Endothelial cell of umbilical vein (primary cell): ENCODE measurements around the gene MGME1. TPM values are rescaled to one million over a fixed set of nuclear protein-coding genes. Genes with fewer than 3 reads are reported as not detected.

ENCODE experiments used
- BruUV-seq: library from RNA; stranded (reverse); fragments of 400-500 nt; replicated peaks from 2 replicates; lab custom pipeline; 2021; lab: Mats Ljungman, UMichigan
- CTCF ChIA-PET: fragments of 300-600, 350-600 bp; sonication (Branson Sonifier 250); formaldehyde crosslinking; loops from one replicate; lab custom pipeline; 2021; ENCODE audit warnings: antibody characterized with exemption, inconsistent platforms; lab: Charles Lee
- POLR2A ChIA-PET: fragments of 300-600, 350-600 bp; sonication (Branson Sonifier 250); formaldehyde crosslinking; loops from one replicate; lab custom pipeline; 2021; ENCODE audit warnings: antibody characterized with exemption, inconsistent platforms; lab: Charles Lee
- DNase-seq: peaks from one replicate; pipeline ENCODE4 v3.0.0-alpha.2; 2011; ENCODE audit warnings: low read depth, low spot score
- FAIRE-seq: peaks from 2 replicates; lab custom pipeline; 2011; peaks lifted over from hg19 to GRCh38; lab: Jason Lieb, UNC
- H2AFZ ChIP-seq: 2 replicates; pipeline ENCODE4 v1.6.0; 2012; ENCODE audit warnings: low read depth, low read length, control low read depth, inconsistent platforms
- H3K27ac ChIP-seq: 2 replicates; pipeline ENCODE4 v1.5.1; 2011; ENCODE audit warnings: low read depth, mild to moderate bottlenecking, control low read depth, low read length, moderate library complexity; ENCODE audit not compliant: insufficient read depth
- H3K27me3 ChIP-seq, 2 experiments: 2 replicates each; pipeline versions ENCODE4 v1.6.0 to v1.6.1; 2011; ENCODE audit warnings: low read length in 2 of 2, mixed read lengths in 1 of 2; ENCODE audit not compliant: control insufficient read depth in 2 of 2, insufficient read depth in 2 of 2
- H3K36me3 ChIP-seq, 2 experiments: 2 replicates in 1 of 2; 3 replicates in 1 of 2; pipeline ENCODE4 v1.5.1; 2011; ENCODE audit warnings: low read length in 2 of 2, mild to moderate bottlenecking in 1 of 2, moderate library complexity in 1 of 2; ENCODE audit not compliant: control insufficient read depth in 2 of 2, insufficient read depth in 2 of 2; ENCODE audit errors: extremely low read depth in 1 of 2
- H3K4me1 ChIP-seq: 3 replicates; pipeline ENCODE4 v1.5.1; 2011; ENCODE audit warnings: mild to moderate bottlenecking, low read length; ENCODE audit not compliant: control insufficient read depth, insufficient read depth; ENCODE audit errors: extremely low read depth
- H3K4me2 ChIP-seq: 2 replicates; pipeline ENCODE4 v1.6.1; 2011; ENCODE audit warnings: low read length, control low read depth, mixed read lengths; ENCODE audit not compliant: insufficient read depth
- H3K4me3 ChIP-seq, 3 experiments: fragments of 200-600 bp in 1 of 3; sonication (generic), shearing (Covaris generic) in 1 of 3; replicated peaks in 1 of 3; 2 replicates each; pipeline ENCODE4 v1.5.1; 2011 to 2016; ENCODE audit warnings: control low read depth in 3 of 3, low read length in 3 of 3, mild to moderate bottlenecking in 2 of 3, inconsistent platforms in 1 of 3, low read depth in 1 of 3, moderate library complexity in 1 of 3; ENCODE audit not compliant: insufficient read depth in 1 of 3
- H3K79me2 ChIP-seq: 2 replicates; pipeline ENCODE4 v1.6.0; 2012; ENCODE audit warnings: low read length, inconsistent platforms; ENCODE audit not compliant: control insufficient read depth, insufficient read depth
- H3K9ac ChIP-seq: replicated peaks from 2 replicates; pipeline ENCODE3; 2011; ENCODE audit warnings: low read length, control low read depth; ENCODE audit not compliant: insufficient read depth; ENCODE audit errors: extremely low read depth
- H3K9me1 ChIP-seq: replicated peaks from 3 replicates; pipeline ENCODE4 v1.6.0; 2011; ENCODE audit warnings: mild to moderate bottlenecking, low read length; ENCODE audit not compliant: control insufficient read depth, insufficient read depth; ENCODE audit errors: extremely low read depth
- H3K9me3 ChIP-seq: replicated peaks from 2 replicates; pipeline ENCODE4 v1.5.1; 2012; ENCODE audit warnings: low read length, inconsistent platforms; ENCODE audit not compliant: control insufficient read depth, insufficient read depth
- H4K20me1 ChIP-seq: replicated peaks from 2 replicates; pipeline ENCODE3; 2011; ENCODE audit warnings: mild to moderate bottlenecking, low read length; ENCODE audit not compliant: control insufficient read depth, insufficient read depth; ENCODE audit errors: extremely low read depth
- CTCF ChIP-seq, 2 donors: IDR thresholded peaks; 1 replicate in 1 of 2; 2 replicates in 1 of 2; pipeline ENCODE4 v1.5.1; 2011; ENCODE audit warnings: low read length in 2 of 2, mild to moderate bottlenecking in 2 of 2, moderate library complexity in 2 of 2, control low read depth in 1 of 2, inconsistent platforms in 1 of 2, low read depth in 1 of 2; ENCODE audit not compliant: insufficient read depth in 1 of 2; ENCODE audit errors: extremely low read depth in 1 of 2
- EZH2 ChIP-seq: IDR thresholded peaks from 2 replicates; pipeline ENCODE4 v1.6.1; 2012; ENCODE audit warnings: borderline replicate concordance, low read depth, mild to moderate bottlenecking, moderate library complexity, low read length, inconsistent platforms; ENCODE audit not compliant: severe bottlenecking
- FOS ChIP-seq: IDR thresholded peaks from 2 replicates; pipeline ENCODE4 v1.6.1; 2011; ENCODE audit warnings: mild to moderate bottlenecking, low read length, moderate library complexity, borderline replicate concordance; ENCODE audit not compliant: insufficient read depth
- GATA2 ChIP-seq: IDR thresholded peaks from 2 replicates; pipeline ENCODE4 v1.7.0; 2011; ENCODE audit warnings: low read depth, mild to moderate bottlenecking, moderate library complexity, mixed read lengths, low read length; ENCODE audit not compliant: insufficient read length, insufficient read depth
- JUN ChIP-seq: IDR thresholded peaks from 2 replicates; pipeline ENCODE4 v1.6.1; 2011; ENCODE audit warnings: borderline replicate concordance, low read depth; ENCODE audit not compliant: insufficient read length, insufficient read depth
- MAX ChIP-seq: IDR thresholded peaks from 2 replicates; pipeline ENCODE4 v1.6.1; 2011; ENCODE audit not compliant: insufficient read depth, insufficient read length
- MYC ChIP-seq: IDR thresholded peaks from one replicate; pipeline ENCODE4 v1.6.1; 2011; ENCODE audit warnings: mild to moderate bottlenecking, low read depth, low read length
- POLR2A ChIP-seq: IDR thresholded peaks from 2 replicates; pipeline ENCODE4 v1.6.1; 2012; ENCODE audit warnings: low read depth, mild to moderate bottlenecking, control low read depth, low read length
- POLR2AphosphoS5 ChIP-seq: IDR thresholded peaks from 2 replicates; pipeline ENCODE4 v1.6.1; 2012; ENCODE audit warnings: low read depth, mild to moderate bottlenecking, control low read depth, low read length, moderate library complexity; ENCODE audit not compliant: insufficient read depth
- dilution Hi-C: fragments of 300-500 bp; cut with MboI; formaldehyde crosslinking; loops from one replicate; pipeline ENCODE4 v1.15.0; 2019; ENCODE audit warnings: low sequenced_read_pairs; ENCODE audit not compliant: extremely low pct_ligation_motif_present
- intact Hi-C: fragments of 100-400 bp; cut with micrococcal nuclease; formaldehyde crosslinking; loops from one replicate; pipeline ENCODE4 v1.10.0; 2022
- polyA plus RNA-seq, 4 experiments: library from polyadenylated mRNA; depleted of rRNA in 3 of 4; stranded (reverse) in 3 of 4; unstranded in 1 of 4; fragments of >200 nt; gene quantifications; 2 replicates each; pipeline versions ENCODE4 v1.2.1 to v1.2.3, GENCODE V29; 2011 to 2012; ENCODE audit warnings: missing spikeins in 1 of 4
- total RNA-seq: library from RNA; stranded (reverse); gene quantifications from 2 replicates; pipeline ENCODE4 v1.2.3, GENCODE V29; 2021

The MGME1 gene
- total and polyA plus RNA-seq, 2 donors (not counting 3 experiments of a cell fraction or from before 2014, with no cell fraction given), result 8.9 to 26.2 TPM

- Histone ChIP-seq H4K20me1 (no peaks in the 10 kb centered on the region), H3K9me3 (no peaks in the 10 kb centered on the region), H3K36me3 (no peaks in the 10 kb centered on the region), H3K27ac (no peak overlapping the region), H3K27me3 (peaks cover 0 to 4% of the 10 kb centered on the region in 2 experiments), H3K9ac (no peak overlapping the region), H2AFZ (no peak overlapping the region), H3K79me2 (no peaks in the 10 kb centered on the region), H3K4me3 (no peak overlapping the region), H3K4me2 (no peak overlapping the region), H3K4me1 (peaks cover 3% of the 10 kb centered on the region), H3K9me1 (no peaks in the 10 kb centered on the region)
- TF ChIP-seq EZH2 (no peak), POLR2AphosphoS5 (no peak), CTCF (IDR thresholded peaks at IDR 0.05; ENCODE audit: extremely low read depth in 1 of 2, insufficient read depth in 1 of 2, low read depth in 1 of 2, low read length in 2 of 2) (no peak), FOS (no peak)
- dilution Hi-C loops, result no loop called here
- intact Hi-C loops, result loop anchor here (10.0 kb wide), 2 partner anchors 254 to 464 kb away; partner anchors contain the start of gene BFSP1
- FAIRE-seq, result no peak
- no peak for DNase-seq
- CTCF ChIA-PET, result interaction anchor here (1.0 to 1.7 kb wide), 3 partner anchors 31 to 316 kb away, joined by 4 to 10 read pairs (median 6); partner anchors contain the start of gene RRBP1
- no TSS peak for BruUV-seq
- POLR2A ChIA-PET, result no interaction called here
Measured at GRCh38 chr20:17998446-17998845, 29.6 kb downstream of the MGME1 start.

- dilution Hi-C loops (no loop called here), intact Hi-C loops (loop anchor here (10.0 kb wide), 2 partner anchors 255 to 465 kb away; partner anchors contain the start of gene BFSP1)
- H3K27ac ChIP-seq, result no peak overlapping the region
- H3K36me3 ChIP-seq, result no peaks in the 10 kb centered on the region
- no peaks in the 10 kb centered on the region for H3K9me1 ChIP-seq
- TF ChIP-seq JUN (no peak), MYC (no peak), CTCF (IDR thresholded peaks at IDR 0.05; ENCODE audit: extremely low read depth in 1 of 2, insufficient read depth in 1 of 2, low read depth in 1 of 2, low read length in 2 of 2) (no peak), POLR2AphosphoS5 (no peak), EZH2 (no peak), FOS (no peak), POLR2A (no peak), MAX (no peak), GATA2 (no peak)
- H3K9me3 ChIP-seq, result no peaks in the 10 kb centered on the region
- ChIA-PET CTCF (interaction anchor here (1.0 to 1.7 kb wide), 2 partner anchors 32 to 317 kb away, joined by 4 to 6 read pairs; partner anchors contain the start of gene RRBP1), POLR2A (no interaction called here)
- FAIRE-seq, result no peak
- no TSS peak for BruUV-seq
- H3K4me2 ChIP-seq, result no peak overlapping the region
- H3K79me2 ChIP-seq, result no peaks in the 10 kb centered on the region
- H3K4me3 ChIP-seq, result no peak overlapping the region
- H3K27me3 ChIP-seq, result peaks cover 0 to 4% of the 10 kb centered on the region in 2 experiments
- H3K4me1 ChIP-seq, result no peaks in the 10 kb centered on the region
- H4K20me1 ChIP-seq, result no peaks in the 10 kb centered on the region
- H2AFZ ChIP-seq, result no peak overlapping the region
- no peak overlapping the region for H3K9ac ChIP-seq
- DNase-seq, result no peak
Measured at GRCh38 chr20:17999566-17999965, 30.7 kb downstream of the MGME1 start.
